ENCODE data around the gene KLHDC3. TPM values are rescaled to one million over a fixed set of nuclear protein-coding genes. Genes with fewer than 3 reads are reported as not detected.
A peak's percentile ranks its signal among the peaks of the same experiment; 100 is the strongest.

Gene KLHDC3
- total RNA-seq, 1 donor from 2014 or later: 70.8 TPM

DNA sequence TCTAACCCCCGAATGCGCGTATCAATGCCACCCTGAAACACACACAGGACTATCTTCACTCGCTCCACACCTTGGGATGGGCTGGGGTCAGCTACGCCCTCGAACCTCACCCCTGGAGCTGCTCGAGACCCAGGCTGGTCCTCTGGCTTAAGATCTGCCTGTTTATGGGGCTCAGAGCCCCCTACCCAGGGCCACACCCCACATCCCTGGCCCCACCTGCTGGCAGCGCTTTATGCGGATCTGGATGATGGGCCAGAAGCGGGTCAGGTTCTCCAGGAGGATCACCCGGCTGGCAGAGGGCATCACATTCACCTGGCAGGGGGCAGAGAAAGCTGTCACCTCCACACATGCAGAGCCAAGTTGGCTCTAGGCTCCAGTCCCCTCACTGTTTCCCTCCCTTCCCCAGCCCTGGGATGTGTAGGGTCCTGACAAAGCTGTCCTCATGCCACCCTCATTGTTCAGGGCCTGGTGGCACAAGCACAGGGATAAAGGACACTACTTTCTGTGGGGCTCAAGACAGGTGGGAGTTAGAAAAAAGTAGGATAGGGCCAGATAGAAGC is 31.4 kb downstream of the KLHDC3 start:
- no peak for DNase-seq (ENCODE audit: low read depth)
- no peak overlapping the region for H3K4me3 ChIP-seq (ENCODE audit: low read depth, low read length)
- TF ChIP-seq, protein P1, sequence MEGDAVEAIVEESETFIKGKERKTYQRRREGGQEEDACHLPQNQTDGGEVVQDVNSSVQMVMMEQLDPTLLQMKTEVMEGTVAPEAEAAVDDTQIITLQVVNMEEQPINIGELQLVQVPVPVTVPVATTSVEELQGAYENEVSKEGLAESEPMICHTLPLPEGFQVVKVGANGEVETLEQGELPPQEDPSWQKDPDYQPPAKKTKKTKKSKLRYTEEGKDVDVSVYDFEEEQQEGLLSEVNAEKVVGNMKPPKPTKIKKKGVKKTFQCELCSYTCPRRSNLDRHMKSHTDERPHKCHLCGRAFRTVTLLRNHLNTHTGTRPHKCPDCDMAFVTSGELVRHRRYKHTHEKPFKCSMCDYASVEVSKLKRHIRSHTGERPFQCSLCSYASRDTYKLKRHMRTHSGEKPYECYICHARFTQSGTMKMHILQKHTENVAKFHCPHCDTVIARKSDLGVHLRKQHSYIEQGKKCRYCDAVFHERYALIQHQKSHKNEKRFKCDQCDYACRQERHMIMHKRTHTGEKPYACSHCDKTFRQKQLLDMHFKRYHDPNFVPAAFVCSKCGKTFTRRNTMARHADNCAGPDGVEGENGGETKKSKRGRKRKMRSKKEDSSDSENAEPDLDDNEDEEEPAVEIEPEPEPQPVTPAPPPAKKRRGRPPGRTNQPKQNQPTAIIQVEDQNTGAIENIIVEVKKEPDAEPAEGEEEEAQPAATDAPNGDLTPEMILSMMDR (conservative IDR thresholded peaks at IDR 0.05; ENCODE audit: low read depth, low read length): no peak

DNA sequence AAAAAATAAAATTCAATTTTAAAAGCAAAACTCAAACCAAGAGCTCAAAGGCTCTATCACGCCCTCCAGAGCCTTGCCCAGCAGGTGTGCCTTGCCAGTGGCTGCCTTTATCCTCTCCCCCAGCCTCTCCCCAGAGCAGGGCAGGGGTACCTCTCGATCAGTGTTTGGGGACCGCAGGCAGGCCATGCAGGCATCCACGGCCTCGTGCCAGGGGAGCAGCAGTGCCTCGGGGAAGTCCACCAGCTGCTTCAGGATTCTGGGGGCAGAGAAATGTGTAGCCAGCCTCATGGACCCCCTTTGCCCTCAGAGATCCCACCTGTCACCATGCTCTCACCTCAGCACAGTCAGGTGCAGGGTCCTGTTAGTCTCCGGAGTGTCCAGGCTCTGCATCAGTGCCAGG is 33.9 kb downstream of the KLHDC3 start:
- TF ChIP-seq, protein P1 (conservative IDR thresholded peaks at IDR 0.05; ENCODE audit: low read depth, low read length): no peak
- no peak for DNase-seq (ENCODE audit: low read depth)
- no peak overlapping the region for H3K4me3 ChIP-seq (ENCODE audit: low read depth, low read length)

DNA sequence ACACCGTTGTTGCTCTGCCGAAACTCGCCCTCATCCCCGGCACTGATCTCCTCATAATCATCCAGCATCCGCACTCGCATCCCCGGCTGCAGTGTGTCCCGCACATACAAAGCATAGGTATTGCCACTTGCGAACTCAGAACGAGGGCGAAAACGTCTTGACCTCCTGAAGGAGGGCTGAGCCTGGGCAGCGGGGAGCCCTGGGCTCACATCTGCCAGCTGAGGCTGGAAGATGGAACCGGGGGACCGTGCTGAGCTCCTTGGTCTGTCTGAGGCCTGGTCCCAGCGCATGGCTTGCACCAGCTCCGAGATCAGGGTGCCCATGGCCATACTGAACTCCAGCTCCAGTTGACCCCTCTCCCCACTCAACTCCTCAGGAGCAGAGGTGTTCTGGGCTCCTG is 36.9 kb downstream of the KLHDC3 start:
- no peak overlapping the region for H3K4me3 ChIP-seq (ENCODE audit: low read depth, low read length)
- TF ChIP-seq, protein P1 (conservative IDR thresholded peaks at IDR 0.05; ENCODE audit: low read depth, low read length): no peak
- DNase-seq (ENCODE audit: low read depth): no peak

DNA sequence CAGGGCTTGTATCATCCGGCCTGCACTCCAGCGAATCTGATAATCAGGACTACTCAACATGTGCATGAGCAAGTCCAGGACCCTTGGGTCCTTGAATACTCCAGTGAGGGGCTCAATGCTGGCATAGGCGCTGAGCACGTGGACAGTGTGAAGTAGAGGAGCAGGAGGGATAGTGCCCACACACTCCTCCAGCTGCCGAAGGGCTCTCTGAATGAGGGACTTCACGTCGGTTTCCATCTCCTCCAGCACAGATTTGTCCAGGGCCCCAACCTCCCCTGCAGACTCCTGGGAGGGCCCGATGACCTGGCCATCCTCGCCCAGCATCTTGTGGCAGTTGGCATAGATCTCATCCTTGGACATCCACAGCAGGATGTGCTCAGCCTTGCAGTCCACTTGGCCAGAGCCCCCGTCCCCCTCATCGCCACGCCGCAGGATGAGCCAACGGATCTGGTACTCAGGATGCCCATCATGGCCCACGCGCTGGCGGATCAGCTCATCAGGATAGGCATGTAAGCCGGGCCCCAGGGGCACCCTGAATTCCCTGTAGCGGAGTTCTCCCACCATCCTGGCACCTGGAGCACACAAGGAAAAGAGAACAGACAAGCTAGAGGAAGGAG is 38.3 kb downstream of the KLHDC3 start:
- peak overlapping the region; percentile 72 for H3K4me3 ChIP-seq (ENCODE audit: low read depth, low read length)
- no peak for DNase-seq (ENCODE audit: low read depth)
- TF ChIP-seq, protein P1 (conservative IDR thresholded peaks at IDR 0.05; ENCODE audit: low read depth, low read length): no peak

DNA sequence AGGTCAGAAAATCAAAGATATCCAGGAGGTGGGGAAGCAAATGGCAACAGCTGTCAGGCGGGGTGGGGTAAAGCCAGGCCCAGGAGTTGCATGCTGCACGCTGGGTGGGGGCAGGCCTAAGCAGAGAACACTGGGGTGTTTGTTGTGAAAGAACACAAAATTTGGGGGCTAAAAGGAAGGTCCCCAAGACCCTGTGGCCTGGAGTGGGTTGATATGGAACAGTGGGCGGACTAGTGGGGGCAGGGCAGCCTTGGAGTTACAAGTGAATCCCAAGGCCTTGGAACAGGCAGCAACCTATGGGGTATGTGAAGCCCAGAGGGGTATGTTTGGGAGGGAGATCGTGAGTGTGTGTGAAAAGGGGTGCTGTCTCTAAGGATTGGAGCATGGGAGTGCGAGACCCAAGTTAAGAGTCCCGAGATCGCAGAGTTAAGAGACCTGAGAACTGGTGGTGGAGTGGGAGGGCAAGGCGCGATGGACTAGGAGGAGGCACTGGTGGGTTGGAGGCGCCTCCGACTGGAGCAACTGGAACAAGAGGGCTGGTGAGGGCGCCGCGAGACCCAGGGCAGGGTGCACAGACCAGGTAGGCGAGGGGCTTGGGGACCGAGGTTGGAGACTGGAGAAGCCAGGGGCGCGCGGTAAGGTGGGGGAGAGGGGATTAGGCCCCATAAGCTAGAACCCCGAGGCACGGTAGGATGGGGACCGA is 38.9 kb downstream of the KLHDC3 start:
- H3K4me3 ChIP-seq (ENCODE audit: low read depth, low read length): peak overlapping the region; percentile 72
- TF ChIP-seq, protein P1 (conservative IDR thresholded peaks at IDR 0.05; ENCODE audit: low read depth, low read length): no peak
- no peak for DNase-seq (ENCODE audit: low read depth)

DNA sequence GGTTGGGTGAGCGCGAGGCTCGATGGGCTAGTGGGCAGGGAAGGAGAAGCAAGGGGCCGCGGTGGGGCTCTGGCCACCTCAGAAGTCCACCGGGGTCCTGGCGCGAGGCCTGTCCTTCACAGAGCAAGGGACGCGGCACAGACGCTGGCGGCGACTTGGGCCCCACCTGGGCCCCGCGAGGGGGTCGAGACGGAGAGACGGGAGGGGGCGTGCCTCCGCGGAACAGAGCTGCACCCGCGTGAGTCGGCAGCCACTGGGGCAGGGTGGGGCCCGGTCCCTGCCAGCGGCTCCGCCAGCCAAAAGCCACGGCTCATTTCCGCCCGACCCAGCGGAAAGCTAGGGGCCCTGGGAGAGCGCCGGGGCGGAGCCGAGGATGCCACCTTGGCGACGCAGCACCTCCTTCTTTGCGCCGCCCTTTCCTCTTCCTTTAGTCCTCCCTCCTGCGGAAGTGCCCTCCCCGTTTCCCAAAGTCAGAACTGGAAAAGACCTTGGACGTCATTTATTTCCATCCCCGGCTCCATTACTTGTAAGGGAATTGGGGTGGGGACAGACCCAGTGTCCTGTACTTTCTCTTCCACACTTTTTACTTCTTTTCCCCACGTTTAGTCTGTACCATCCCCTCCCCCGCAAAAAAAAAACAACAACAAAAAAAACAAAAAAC is 39.6 kb downstream of the KLHDC3 start, which contains the start of gene CUL7:
Gene CUL7 (minus strand): TSS at position 307 of the 661 bp plus-strand sequence. CDS start 1,063 bp downstream, outside the sequence.
- H3K4me3 ChIP-seq (ENCODE audit: low read depth, low read length): peak within 1 kb of the TSS; percentile 72
- TF ChIP-seq, protein P1 (conservative IDR thresholded peaks at IDR 0.05; ENCODE audit: low read depth, low read length): no peak
- DNase-seq (ENCODE audit: low read depth): no peak
